GM23338 (cell line): ENCODE measurements around the gene RMDN3. TPM values are rescaled to one million over a fixed set of nuclear protein-coding genes. Genes with fewer than 3 reads are reported as not detected.

ENCODE experiments used
- ATAC-seq: fragments of 200-7000 bp; cut with Tn5 transposase; 3 replicates; pipeline ENCODE4 v1.9.1; 2020
- DNase-seq: peaks from one replicate; pipeline ENCODE4 v3.0.0-alpha.2; 2015; ENCODE audit warnings: low spot score
- H2AFZ ChIP-seq: fragments of 200-600 bp; sonication (generic); 2 replicates; pipeline ENCODE4 v1.8.0; 2016; ENCODE audit warnings: antibody characterized with exemption, mild to moderate bottlenecking, moderate library complexity
- H3F3A ChIP-seq: fragments of 200-600 bp; sonication (generic); replicated peaks from 2 replicates; pipeline ENCODE4 v1.8.0; 2017; ENCODE audit warnings: antibody characterized with exemption, mixed run types, low read depth
- H3K27ac ChIP-seq: fragments of 200-600 bp; sonication (generic); 2 replicates; pipeline ENCODE4 v1.6.1; 2016; ENCODE audit warnings: low read depth
- H3K27me3 ChIP-seq: fragments of 200-600 bp; sonication (generic); 2 replicates; pipeline ENCODE4 v1.8.0; 2016; ENCODE audit warnings: mild to moderate bottlenecking, mixed run types, moderate library complexity; ENCODE audit not compliant: insufficient read depth
- H3K36me3 ChIP-seq: fragments of 200-600 bp; sonication (generic); 2 replicates; pipeline ENCODE4 v1.8.0; 2016; ENCODE audit warnings: mild to moderate bottlenecking; ENCODE audit not compliant: insufficient read depth
- H3K4me1 ChIP-seq: fragments of 200-600 bp; sonication (generic); 2 replicates; pipeline ENCODE4 v1.8.0; 2016; ENCODE audit warnings: mild to moderate bottlenecking, moderate library complexity; ENCODE audit not compliant: insufficient read depth
- H3K4me2 ChIP-seq: fragments of 200-600 bp; sonication (generic); 2 replicates; pipeline ENCODE4 v1.7.1; 2017; ENCODE audit warnings: mixed run types
- H3K4me3 ChIP-seq: fragments of 200-600 bp; sonication (generic); 2 replicates; pipeline ENCODE4 v1.6.1; 2016; ENCODE audit warnings: mixed run types
- H3K79me2 ChIP-seq: fragments of 200-600 bp; sonication (generic); replicated peaks from 2 replicates; pipeline ENCODE4 v1.8.0; 2017; ENCODE audit warnings: mild to moderate bottlenecking; ENCODE audit not compliant: insufficient read depth
- H3K9me2 ChIP-seq: fragments of 200-600 bp; sonication (generic); 2 replicates; pipeline ENCODE4 v1.8.0; 2017; ENCODE audit not compliant: insufficient read depth
- H4K20me1 ChIP-seq: fragments of 200-600 bp; sonication (generic); replicated peaks from 2 replicates; pipeline ENCODE4 v1.8.0; 2017; ENCODE audit warnings: mild to moderate bottlenecking; ENCODE audit not compliant: insufficient read depth
- H3K27ac Mint-ChIP-seq: 2 replicates; pipeline ENCODE4 v1.8.0; 2020; ENCODE audit warnings: inconsistent platforms, mild to moderate bottlenecking, moderate library complexity, mixed read lengths
- H3K27me3 Mint-ChIP-seq: 3 replicates; pipeline ENCODE4 v1.8.0; 2022; ENCODE audit warnings: low read depth, mild to moderate bottlenecking, moderate library complexity, mixed read lengths, inconsistent platforms; ENCODE audit not compliant: insufficient read depth, poor library complexity
- H3K36me3 Mint-ChIP-seq: 3 replicates; pipeline ENCODE4 v1.8.0; 2021; ENCODE audit warnings: low read depth, mild to moderate bottlenecking, inconsistent platforms, moderate library complexity, mixed read lengths
- H3K4me1 Mint-ChIP-seq: 3 replicates; pipeline ENCODE4 v1.8.0; 2020; ENCODE audit warnings: mild to moderate bottlenecking, inconsistent platforms, mixed read lengths
- H3K4me3 Mint-ChIP-seq: 3 replicates; pipeline ENCODE4 v1.8.0; 2021; ENCODE audit warnings: moderate library complexity, mild to moderate bottlenecking, inconsistent platforms, mixed read lengths
- H3K9me3 Mint-ChIP-seq: 3 replicates; pipeline ENCODE4 v1.8.0; 2020; ENCODE audit warnings: moderate library complexity, mild to moderate bottlenecking, inconsistent platforms, mixed read lengths
- CREB1 ChIP-seq: fragments of 250-450 bp; sonication (Bioruptor Pico); IDR thresholded peaks from 2 replicates; pipeline ENCODE4 v1.5.0; 2020; ENCODE audit warnings: low read depth, mild to moderate bottlenecking, moderate library complexity
- EZH2 ChIP-seq: fragments of 200-600 bp; sonication (generic); IDR thresholded peaks from one replicate; pipeline ENCODE4 v1.8.0; 2017; ENCODE audit warnings: antibody characterized with exemption, mild to moderate bottlenecking, low read depth; ENCODE audit not compliant: unreplicated experiment
- EZH2phosphoT487 ChIP-seq: fragments of 200-600 bp; sonication (generic); IDR thresholded peaks from one replicate; pipeline ENCODE4 v1.8.1; 2018; ENCODE audit warnings: antibody characterized with exemption; ENCODE audit not compliant: unreplicated experiment
- JUNB ChIP-seq: IDR thresholded peaks from one replicate; pipeline ENCODE4 v1.6.1; 2016; ENCODE audit warnings: antibody characterized with exemption; ENCODE audit not compliant: unreplicated experiment
- NANOG ChIP-seq: IDR thresholded peaks from 2 replicates; pipeline ENCODE4 v1.6.1; 2016; ENCODE audit warnings: antibody characterized with exemption, borderline replicate concordance
- POLR2AphosphoS5 ChIP-seq: IDR thresholded peaks from 2 replicates; pipeline ENCODE4 v1.6.1; 2016; ENCODE audit warnings: antibody characterized with exemption, low read depth
- STAT1 ChIP-seq: IDR thresholded peaks from one replicate; pipeline ENCODE4 v1.6.1; 2016; ENCODE audit warnings: antibody characterized with exemption; ENCODE audit not compliant: unreplicated experiment
- ZNF114 ChIP-seq: fragments of 250-450 bp; sonication (Bioruptor Pico); IDR thresholded peaks from 2 replicates; pipeline ENCODE4 v1.5.0; 2020; ENCODE audit warnings: mild to moderate bottlenecking, moderate library complexity
- ZNF331 ChIP-seq: fragments of 250-450 bp; sonication (Bioruptor Pico); IDR thresholded peaks from 2 replicates; pipeline ENCODE4 v1.5.0; 2020; ENCODE audit warnings: low read depth, mild to moderate bottlenecking, moderate library complexity
- polyA plus RNA-seq: library from polyadenylated mRNA; unstranded; fragments of >200 nt; fragmentation: Nextera tagmentation; extraction: Ambion mirVana; gene quantifications from 2 replicates; pipeline ENCODE4 v1.2.1, GENCODE V29; 2016
- total RNA-seq: library from RNA; depleted of rRNA; stranded (reverse); fragments of >200 nt; shearing (Covaris generic); gene quantifications from 2 replicates; pipeline ENCODE4 v1.2.3, GENCODE V29; 2014
- TF ChIP-seq, protein P1 (sequence below): IDR thresholded peaks from 2 replicates; pipeline ENCODE4 v1.6.1; 2016; ENCODE audit warnings: antibody characterized with exemption
- TF ChIP-seq, protein P2 (sequence below), 2 experiments: fragments of 200-600 bp in 1 of 2; sonication (generic) in 1 of 2; conservative IDR thresholded peaks; 2 replicates each; pipeline versions ENCODE4 v1.5.1 to v1.6.1; 2016 to 2017; ENCODE audit warnings: antibody characterized with exemption in 2 of 2, low read depth in 2 of 2, mild to moderate bottlenecking in 2 of 2, moderate library complexity in 1 of 2
- TF ChIP-seq, protein P3 (sequence below): IDR thresholded peaks from one replicate; pipeline ENCODE4 v1.6.1; 2018; ENCODE audit warnings: antibody characterized with exemption; ENCODE audit not compliant: unreplicated experiment
- TF ChIP-seq, protein P4 (sequence below): fragments of 250-450 bp; sonication (Bioruptor Pico); IDR thresholded peaks from 2 replicates; pipeline ENCODE4 v1.5.0; 2020; ENCODE audit warnings: mild to moderate bottlenecking, moderate library complexity

The RMDN3 gene
- total and polyA plus RNA-seq, 2 experiments from 2014 or later: 15.6 to 17.0 TPM

DNA sequence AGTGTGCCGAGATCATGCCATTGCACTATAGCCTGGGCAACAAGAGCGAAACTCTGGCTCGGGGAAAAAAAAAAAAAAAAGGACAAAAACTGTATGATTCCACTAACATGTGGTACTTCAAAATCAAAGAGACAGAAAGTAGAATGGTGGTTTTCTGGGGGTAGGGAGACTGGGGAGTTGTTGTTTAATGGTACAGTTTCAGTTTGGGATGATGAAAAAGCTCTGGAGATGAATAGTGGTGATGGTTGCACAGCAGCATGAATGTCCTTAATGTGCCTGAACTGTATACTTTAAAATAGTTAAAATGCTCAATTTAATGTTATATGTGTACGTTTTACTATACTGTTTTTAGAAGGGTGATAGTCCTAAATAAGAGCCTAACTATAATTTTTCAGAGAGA is 32.7 kb downstream of the RMDN3 start:
- Histone ChIP-seq H3K27ac (0 out of 2 replicates have a peak overlapping the region, but pooled peaks have one; percentile 7), H2AFZ (no peak overlapping the region), H3K9me2 (no peaks in the 10 kb centered on the region), H3K27me3 (no peaks in the 10 kb centered on the region), H3K4me2 (no peak overlapping the region), H3K4me1 (no peaks in the 10 kb centered on the region), H3K4me3 (no peak overlapping the region), H4K20me1 (no peaks in the 10 kb centered on the region; the same call in 1 of the 2 replicates), H3F3A (no peaks in the 10 kb centered on the region), H3K36me3 (peaks cover 33% of the 10 kb centered on the region; the same call in 1 of the 2 replicates), H3K79me2 (no peaks in the 10 kb centered on the region)
- DNase-seq: no peak
- H3K9me3 Mint-ChIP-seq: no peaks in the 10 kb centered on the region
- H3K27ac Mint-ChIP-seq: no peak overlapping the region
- TF ChIP-seq, protein P1, sequence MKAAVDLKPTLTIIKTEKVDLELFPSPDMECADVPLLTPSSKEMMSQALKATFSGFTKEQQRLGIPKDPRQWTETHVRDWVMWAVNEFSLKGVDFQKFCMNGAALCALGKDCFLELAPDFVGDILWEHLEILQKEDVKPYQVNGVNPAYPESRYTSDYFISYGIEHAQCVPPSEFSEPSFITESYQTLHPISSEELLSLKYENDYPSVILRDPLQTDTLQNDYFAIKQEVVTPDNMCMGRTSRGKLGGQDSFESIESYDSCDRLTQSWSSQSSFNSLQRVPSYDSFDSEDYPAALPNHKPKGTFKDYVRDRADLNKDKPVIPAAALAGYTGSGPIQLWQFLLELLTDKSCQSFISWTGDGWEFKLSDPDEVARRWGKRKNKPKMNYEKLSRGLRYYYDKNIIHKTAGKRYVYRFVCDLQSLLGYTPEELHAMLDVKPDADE: no peak
- no peak for TF ChIP-seq EZH2phosphoT487
- TF ChIP-seq, protein P2, sequence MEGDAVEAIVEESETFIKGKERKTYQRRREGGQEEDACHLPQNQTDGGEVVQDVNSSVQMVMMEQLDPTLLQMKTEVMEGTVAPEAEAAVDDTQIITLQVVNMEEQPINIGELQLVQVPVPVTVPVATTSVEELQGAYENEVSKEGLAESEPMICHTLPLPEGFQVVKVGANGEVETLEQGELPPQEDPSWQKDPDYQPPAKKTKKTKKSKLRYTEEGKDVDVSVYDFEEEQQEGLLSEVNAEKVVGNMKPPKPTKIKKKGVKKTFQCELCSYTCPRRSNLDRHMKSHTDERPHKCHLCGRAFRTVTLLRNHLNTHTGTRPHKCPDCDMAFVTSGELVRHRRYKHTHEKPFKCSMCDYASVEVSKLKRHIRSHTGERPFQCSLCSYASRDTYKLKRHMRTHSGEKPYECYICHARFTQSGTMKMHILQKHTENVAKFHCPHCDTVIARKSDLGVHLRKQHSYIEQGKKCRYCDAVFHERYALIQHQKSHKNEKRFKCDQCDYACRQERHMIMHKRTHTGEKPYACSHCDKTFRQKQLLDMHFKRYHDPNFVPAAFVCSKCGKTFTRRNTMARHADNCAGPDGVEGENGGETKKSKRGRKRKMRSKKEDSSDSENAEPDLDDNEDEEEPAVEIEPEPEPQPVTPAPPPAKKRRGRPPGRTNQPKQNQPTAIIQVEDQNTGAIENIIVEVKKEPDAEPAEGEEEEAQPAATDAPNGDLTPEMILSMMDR (conservative IDR thresholded peaks at IDR 0.05; ENCODE audit: low read depth in 2 of 2): no peak
- TF ChIP-seq CREB1: no peak
- no peak for TF ChIP-seq STAT1
- TF ChIP-seq, protein P3, sequence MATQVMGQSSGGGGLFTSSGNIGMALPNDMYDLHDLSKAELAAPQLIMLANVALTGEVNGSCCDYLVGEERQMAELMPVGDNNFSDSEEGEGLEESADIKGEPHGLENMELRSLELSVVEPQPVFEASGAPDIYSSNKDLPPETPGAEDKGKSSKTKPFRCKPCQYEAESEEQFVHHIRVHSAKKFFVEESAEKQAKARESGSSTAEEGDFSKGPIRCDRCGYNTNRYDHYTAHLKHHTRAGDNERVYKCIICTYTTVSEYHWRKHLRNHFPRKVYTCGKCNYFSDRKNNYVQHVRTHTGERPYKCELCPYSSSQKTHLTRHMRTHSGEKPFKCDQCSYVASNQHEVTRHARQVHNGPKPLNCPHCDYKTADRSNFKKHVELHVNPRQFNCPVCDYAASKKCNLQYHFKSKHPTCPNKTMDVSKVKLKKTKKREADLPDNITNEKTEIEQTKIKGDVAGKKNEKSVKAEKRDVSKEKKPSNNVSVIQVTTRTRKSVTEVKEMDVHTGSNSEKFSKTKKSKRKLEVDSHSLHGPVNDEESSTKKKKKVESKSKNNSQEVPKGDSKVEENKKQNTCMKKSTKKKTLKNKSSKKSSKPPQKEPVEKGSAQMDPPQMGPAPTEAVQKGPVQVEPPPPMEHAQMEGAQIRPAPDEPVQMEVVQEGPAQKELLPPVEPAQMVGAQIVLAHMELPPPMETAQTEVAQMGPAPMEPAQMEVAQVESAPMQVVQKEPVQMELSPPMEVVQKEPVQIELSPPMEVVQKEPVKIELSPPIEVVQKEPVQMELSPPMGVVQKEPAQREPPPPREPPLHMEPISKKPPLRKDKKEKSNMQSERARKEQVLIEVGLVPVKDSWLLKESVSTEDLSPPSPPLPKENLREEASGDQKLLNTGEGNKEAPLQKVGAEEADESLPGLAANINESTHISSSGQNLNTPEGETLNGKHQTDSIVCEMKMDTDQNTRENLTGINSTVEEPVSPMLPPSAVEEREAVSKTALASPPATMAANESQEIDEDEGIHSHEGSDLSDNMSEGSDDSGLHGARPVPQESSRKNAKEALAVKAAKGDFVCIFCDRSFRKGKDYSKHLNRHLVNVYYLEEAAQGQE: no peak
- no peak for TF ChIP-seq POLR2AphosphoS5
- TF ChIP-seq JUNB: no peak
- no peak for TF ChIP-seq ZNF114 (CRISPR knock-in tag)
- no peak for TF ChIP-seq ZNF331 (CRISPR knock-in tag)
- TF ChIP-seq NANOG: no peak
- TF ChIP-seq, protein P4, sequence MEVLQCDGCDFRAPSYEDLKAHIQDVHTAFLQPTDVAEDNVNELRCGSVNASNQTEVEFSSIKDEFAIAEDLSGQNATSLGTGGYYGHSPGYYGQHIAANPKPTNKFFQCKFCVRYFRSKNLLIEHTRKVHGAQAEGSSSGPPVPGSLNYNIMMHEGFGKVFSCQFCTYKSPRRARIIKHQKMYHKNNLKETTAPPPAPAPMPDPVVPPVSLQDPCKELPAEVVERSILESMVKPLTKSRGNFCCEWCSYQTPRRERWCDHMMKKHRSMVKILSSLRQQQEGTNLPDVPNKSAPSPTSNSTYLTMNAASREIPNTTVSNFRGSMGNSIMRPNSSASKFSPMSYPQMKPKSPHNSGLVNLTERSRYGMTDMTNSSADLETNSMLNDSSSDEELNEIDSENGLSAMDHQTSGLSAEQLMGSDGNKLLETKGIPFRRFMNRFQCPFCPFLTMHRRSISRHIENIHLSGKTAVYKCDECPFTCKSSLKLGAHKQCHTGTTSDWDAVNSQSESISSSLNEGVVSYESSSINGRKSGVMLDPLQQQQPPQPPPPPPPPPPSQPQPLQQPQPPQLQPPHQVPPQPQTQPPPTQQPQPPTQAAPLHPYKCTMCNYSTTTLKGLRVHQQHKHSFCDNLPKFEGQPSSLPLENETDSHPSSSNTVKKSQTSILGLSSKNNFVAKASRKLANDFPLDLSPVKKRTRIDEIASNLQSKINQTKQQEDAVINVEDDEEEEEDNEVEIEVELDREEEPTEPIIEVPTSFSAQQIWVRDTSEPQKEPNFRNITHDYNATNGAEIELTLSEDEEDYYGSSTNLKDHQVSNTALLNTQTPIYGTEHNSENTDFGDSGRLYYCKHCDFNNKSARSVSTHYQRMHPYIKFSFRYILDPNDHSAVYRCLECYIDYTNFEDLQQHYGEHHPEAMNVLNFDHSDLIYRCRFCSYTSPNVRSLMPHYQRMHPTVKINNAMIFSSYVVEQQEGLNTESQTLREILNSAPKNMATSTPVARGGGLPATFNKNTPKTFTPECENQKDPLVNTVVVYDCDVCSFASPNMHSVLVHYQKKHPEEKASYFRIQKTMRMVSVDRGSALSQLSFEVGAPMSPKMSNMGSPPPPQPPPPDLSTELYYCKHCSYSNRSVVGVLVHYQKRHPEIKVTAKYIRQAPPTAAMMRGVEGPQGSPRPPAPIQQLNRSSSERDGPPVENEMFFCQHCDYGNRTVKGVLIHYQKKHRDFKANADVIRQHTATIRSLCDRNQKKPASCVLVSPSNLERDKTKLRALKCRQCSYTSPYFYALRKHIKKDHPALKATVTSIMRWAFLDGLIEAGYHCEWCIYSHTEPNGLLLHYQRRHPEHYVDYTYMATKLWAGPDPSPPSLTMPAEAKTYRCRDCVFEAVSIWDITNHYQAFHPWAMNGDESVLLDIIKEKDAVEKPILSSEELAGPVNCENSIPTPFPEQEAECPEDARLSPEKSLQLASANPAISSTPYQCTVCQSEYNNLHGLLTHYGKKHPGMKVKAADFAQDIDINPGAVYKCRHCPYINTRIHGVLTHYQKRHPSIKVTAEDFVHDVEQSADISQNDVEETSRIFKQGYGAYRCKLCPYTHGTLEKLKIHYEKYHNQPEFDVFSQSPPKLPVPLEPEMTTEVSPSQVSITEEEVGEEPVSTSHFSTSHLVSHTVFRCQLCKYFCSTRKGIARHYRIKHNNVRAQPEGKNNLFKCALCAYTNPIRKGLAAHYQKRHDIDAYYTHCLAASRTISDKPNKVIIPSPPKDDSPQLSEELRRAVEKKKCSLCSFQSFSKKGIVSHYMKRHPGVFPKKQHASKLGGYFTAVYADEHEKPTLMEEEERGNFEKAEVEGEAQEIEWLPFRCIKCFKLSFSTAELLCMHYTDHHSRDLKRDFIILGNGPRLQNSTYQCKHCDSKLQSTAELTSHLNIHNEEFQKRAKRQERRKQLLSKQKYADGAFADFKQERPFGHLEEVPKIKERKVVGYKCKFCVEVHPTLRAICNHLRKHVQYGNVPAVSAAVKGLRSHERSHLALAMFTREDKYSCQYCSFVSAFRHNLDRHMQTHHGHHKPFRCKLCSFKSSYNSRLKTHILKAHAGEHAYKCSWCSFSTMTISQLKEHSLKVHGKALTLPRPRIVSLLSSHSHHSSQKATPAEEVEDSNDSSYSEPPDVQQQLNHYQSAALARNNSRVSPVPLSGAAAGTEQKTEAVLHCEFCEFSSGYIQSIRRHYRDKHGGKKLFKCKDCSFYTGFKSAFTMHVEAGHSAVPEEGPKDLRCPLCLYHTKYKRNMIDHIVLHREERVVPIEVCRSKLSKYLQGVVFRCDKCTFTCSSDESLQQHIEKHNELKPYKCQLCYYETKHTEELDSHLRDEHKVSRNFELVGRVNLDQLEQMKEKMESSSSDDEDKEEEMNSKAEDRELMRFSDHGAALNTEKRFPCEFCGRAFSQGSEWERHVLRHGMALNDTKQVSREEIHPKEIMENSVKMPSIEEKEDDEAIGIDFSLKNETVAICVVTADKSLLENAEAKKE (CRISPR knock-in tag): no peak
- TF ChIP-seq EZH2: no peak
- H3K27me3 Mint-ChIP-seq: no peaks in the 10 kb centered on the region
- H3K36me3 Mint-ChIP-seq: peaks cover 37% of the 10 kb centered on the region; the same call in 2 of the 3 replicates
- no peaks in the 10 kb centered on the region for H3K4me1 Mint-ChIP-seq
- H3K4me3 Mint-ChIP-seq: no peak overlapping the region
- ATAC-seq: no peak
